HAP-1 (cell line): ENCODE results near the gene TRPM2.
"Not testable (repeated sequence)": the region's sequence is repeated elsewhere in the genome, so short reads cannot be mapped to it uniquely, and the experiment has no call there.

Source experiments
- DNase-seq, 2 experiments: peaks; one replicate each; pipeline ENCODE4 v3.0.0-alpha.2; 2016 to 2020; ENCODE audit warnings: low spot score in 2 of 2
- H3K27me3 ChIP-seq: fragments of 250-450 bp; sonication (Bioruptor Pico); 2 replicates; pipeline ENCODE4 v1.5.1; 2020; ENCODE audit warnings: low read depth, mild to moderate bottlenecking, moderate library complexity
- H3K36me3 ChIP-seq: fragments of 250-450 bp; sonication (Bioruptor Pico); replicated peaks from 2 replicates; pipeline ENCODE4 v1.5.1; 2020; ENCODE audit warnings: mild to moderate bottlenecking
- H3K4me1 ChIP-seq: fragments of 250-450 bp; sonication (Bioruptor Pico); 2 replicates; pipeline ENCODE4 v1.5.1; 2020; ENCODE audit warnings: mild to moderate bottlenecking
- H3K4me3 ChIP-seq: fragments of 250-450 bp; sonication (Bioruptor Pico); 2 replicates; pipeline ENCODE4 v1.5.1; 2020; ENCODE audit warnings: mild to moderate bottlenecking, moderate library complexity
- H3K9me3 ChIP-seq: fragments of 250-450 bp; sonication (Bioruptor Pico); 2 replicates; pipeline ENCODE4 v1.5.1; 2020; ENCODE audit warnings: mild to moderate bottlenecking, moderate library complexity
- in situ Hi-C: fragments of 300-500 bp; cut with MboI; formaldehyde crosslinking; loops from 3 replicates; pipeline ENCODE4 v1.14.3; 2020; ENCODE audit warnings: low sequenced_read_pairs, inconsistent platforms, mixed read lengths

The TRPM2 gene

DNA sequence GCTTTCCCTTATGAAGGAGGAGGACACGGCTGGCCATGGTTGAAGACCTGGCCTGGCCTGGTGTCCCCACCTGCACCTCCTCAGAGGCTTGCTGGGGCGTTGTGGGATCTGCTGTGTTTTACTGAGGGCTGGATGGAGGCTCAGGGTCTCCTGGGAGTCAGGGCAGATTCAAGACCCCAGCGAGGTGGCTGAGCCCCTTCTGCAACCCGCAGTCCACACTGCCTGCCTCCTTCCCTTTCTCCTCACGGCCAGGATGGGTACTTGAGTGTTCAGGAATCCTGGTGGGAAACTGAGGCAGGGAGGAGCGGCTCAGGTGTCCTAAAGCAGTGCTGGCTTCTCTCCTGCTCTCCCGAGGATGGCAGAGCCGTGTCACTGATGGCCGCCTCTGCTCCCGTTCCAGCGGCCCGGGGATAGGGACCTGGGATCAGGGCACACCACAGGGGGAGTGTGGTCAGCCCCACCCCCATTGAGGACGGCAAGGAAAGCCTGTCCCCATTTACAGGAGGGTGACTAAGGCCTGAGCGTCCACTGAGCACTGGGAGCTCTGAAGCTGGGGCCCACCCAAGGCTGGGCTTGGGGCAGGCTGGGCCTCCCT is 47.5 kb downstream of the TRPM2 start:
- Histone ChIP-seq H3K4me3 (no peak overlapping the region), H3K27me3 (no peaks in the 10 kb centered on the region), H3K36me3 (no peaks in the 10 kb centered on the region), H3K4me1 (no peaks in the 10 kb centered on the region), H3K9me3 (no peaks in the 10 kb centered on the region)
- in situ Hi-C loops: no loop called here
- DNase-seq: no peak

DNA sequence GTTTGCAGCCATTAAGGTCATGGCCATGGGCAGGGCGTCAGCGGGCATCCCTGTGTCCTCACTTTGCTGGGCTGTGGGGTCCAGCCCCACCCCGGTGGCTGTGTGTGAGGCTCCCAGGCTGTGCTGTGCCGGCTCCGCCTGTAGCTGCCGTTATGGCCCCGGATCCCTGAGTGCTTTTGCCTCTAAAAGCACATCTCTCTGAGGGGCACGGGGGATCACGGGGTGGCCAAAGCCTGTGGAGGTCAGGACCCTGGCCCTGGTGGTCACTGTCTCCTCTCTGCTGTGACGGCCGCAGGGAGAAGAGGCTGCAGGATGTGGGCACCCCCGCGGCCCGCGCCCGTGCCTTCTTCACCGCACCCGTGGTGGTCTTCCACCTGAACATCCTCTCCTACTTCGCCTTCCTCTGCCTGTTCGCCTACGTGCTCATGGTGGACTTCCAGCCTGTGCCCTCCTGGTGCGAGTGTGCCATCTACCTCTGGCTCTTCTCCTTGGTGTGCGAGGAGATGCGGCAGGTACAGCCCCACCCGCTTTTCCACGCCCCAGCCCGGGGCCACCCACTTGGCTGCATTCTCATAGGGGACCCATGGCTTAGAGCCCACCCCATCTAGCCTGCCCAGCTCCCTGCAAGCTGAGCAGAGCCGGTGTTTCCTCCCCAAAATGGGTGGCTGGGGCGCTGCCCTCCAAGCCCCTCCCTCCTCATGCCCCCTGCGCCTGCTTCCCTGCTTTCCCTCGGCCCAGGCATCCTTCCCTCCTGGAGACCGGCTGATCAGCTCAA is 48.2 kb downstream of the TRPM2 start:
- Histone ChIP-seq H3K4me1 (no peaks in the 10 kb centered on the region), H3K36me3 (no peaks in the 10 kb centered on the region), H3K9me3 (no peaks in the 10 kb centered on the region), H3K27me3 (no peaks in the 10 kb centered on the region), H3K4me3 (no peak overlapping the region)
- in situ Hi-C loops: no loop called here
- no peak for DNase-seq

GRCh38 chr21:44402323-44403105 is 49.1 kb downstream of the TRPM2 start:
- in situ Hi-C loops: no loop called here
- no peak for DNase-seq
- H3K4me3 ChIP-seq: no peak overlapping the region

GRCh38 chr21:44403106-44404020 is 49.9 kb downstream of the TRPM2 start:
- no peaks in the 10 kb centered on the region for H3K9me3 ChIP-seq
- H3K4me1 ChIP-seq: no peaks in the 10 kb centered on the region
- no peaks in the 10 kb centered on the region for H3K27me3 ChIP-seq
- no peak for DNase-seq
- H3K36me3 ChIP-seq: no peaks in the 10 kb centered on the region
- in situ Hi-C loops: no loop called here
- no peak overlapping the region for H3K4me3 ChIP-seq

More at GRCh38 chr21:44402323-44403105, 49.1 kb downstream of the TRPM2 start:
- no peaks in the 10 kb centered on the region for H3K4me1 ChIP-seq
- H3K36me3 ChIP-seq: no peaks in the 10 kb centered on the region
- no peaks in the 10 kb centered on the region for H3K9me3 ChIP-seq
- no peaks in the 10 kb centered on the region for H3K27me3 ChIP-seq

GRCh38 chr21:44404482-44404881 is 51.1 kb downstream of the TRPM2 start:
- H3K4me1 ChIP-seq, H3K9me3 ChIP-seq, H3K27me3 ChIP-seq, in situ Hi-C loops, H3K4me3 ChIP-seq, DNase-seq, H3K36me3 ChIP-seq: not testable (repeated sequence)

- no peak for DNase-seq
- Histone ChIP-seq H3K4me1 (no peaks in the 10 kb centered on the region), H3K36me3 (no peaks in the 10 kb centered on the region), H3K9me3 (no peaks in the 10 kb centered on the region), H3K4me3 (no peak overlapping the region), H3K27me3 (no peaks in the 10 kb centered on the region)
- in situ Hi-C loops: no loop called here
These were observed 51.9 kb downstream of the TRPM2 start for GRCh38 chr21:44405091-44405947.

GRCh38 chr21:44405948-44406872 is 52.8 kb downstream of the TRPM2 start:
- Histone ChIP-seq H3K9me3 (no peaks in the 10 kb centered on the region), H3K27me3 (no peaks in the 10 kb centered on the region), H3K4me1 (no peaks in the 10 kb centered on the region), H3K4me3 (no peak overlapping the region), H3K36me3 (no peaks in the 10 kb centered on the region)
- in situ Hi-C loops: no loop called here
- DNase-seq: no peak

GRCh38 chr21:44406953-44407352 is 53.5 kb downstream of the TRPM2 start:
- Histone ChIP-seq H3K4me3 (no peak overlapping the region), H3K36me3 (no peaks in the 10 kb centered on the region)
- in situ Hi-C loops: no loop called here

GRCh38 chr21:44407493-44407892 is 54.1 kb downstream of the TRPM2 start:
- Histone ChIP-seq H3K27me3 (no peaks in the 10 kb centered on the region), H3K36me3 (no peaks in the 10 kb centered on the region), H3K4me3 (no peak overlapping the region), H3K9me3 (no peaks in the 10 kb centered on the region), H3K4me1 (no peaks in the 10 kb centered on the region)
- DNase-seq: no peak
- in situ Hi-C loops: no loop called here

More at GRCh38 chr21:44406953-44407352, 53.5 kb downstream of the TRPM2 start:
- DNase-seq: no peak
- H3K4me1 ChIP-seq: no peaks in the 10 kb centered on the region
- H3K9me3 ChIP-seq: no peaks in the 10 kb centered on the region
- no peaks in the 10 kb centered on the region for H3K27me3 ChIP-seq

DNA sequence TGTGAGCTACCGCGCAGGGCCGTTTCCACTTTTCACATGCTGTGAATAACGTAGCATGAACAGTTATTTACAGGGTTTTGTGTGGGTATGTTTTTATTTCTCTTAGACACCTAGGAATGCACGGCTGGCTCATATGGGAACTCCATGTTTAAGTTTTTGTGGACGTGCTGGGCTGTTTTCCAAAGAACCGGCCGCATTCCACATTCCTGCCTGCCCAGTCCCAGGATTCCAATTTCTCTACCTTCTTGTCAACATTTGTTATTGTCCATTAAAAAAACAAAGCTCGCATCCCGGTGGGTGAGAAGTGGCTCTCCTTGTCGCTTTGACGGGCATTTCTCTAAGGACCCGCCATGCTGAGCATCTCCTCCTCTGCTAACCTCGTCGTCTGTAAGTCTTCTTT is 54.8 kb downstream of the TRPM2 start:
- in situ Hi-C loops: no loop called here
- no peaks in the 10 kb centered on the region for H3K4me1 ChIP-seq

GRCh38 chr21:44413566-44414290 is 60.3 kb downstream of the TRPM2 start:
- Histone ChIP-seq H3K36me3 (no peaks in the 10 kb centered on the region), H3K27me3 (no peaks in the 10 kb centered on the region), H3K4me1 (no peaks in the 10 kb centered on the region), H3K4me3 (no peak overlapping the region), H3K9me3 (no peaks in the 10 kb centered on the region)
- DNase-seq: no peak
- in situ Hi-C loops: no loop called here

More for the DNA sequence above, 54.8 kb downstream of the TRPM2 start:
- Histone ChIP-seq H3K27me3 (no peaks in the 10 kb centered on the region), H3K9me3 (no peaks in the 10 kb centered on the region), H3K36me3 (no peaks in the 10 kb centered on the region), H3K4me3 (no peak overlapping the region)
- DNase-seq: no peak
